Stimulated activated CD4-positive, alpha-beta T cell treated with anti-CD3 and anti-CD28 coated beads, Interleukin-12 subunit alpha, Interleukin-12 subunit beta, amount 100 ng/mL, for 24 hours (primary cell): ENCODE measurements around the gene PHAF1.

ENCODE experiments used
- DNase-seq, 2 experiments: peaks; one replicate each; pipeline ENCODE4 v3.0.0-alpha.2; 2020; ENCODE audit warnings: low read depth in 2 of 2

The PHAF1 gene

DNA sequence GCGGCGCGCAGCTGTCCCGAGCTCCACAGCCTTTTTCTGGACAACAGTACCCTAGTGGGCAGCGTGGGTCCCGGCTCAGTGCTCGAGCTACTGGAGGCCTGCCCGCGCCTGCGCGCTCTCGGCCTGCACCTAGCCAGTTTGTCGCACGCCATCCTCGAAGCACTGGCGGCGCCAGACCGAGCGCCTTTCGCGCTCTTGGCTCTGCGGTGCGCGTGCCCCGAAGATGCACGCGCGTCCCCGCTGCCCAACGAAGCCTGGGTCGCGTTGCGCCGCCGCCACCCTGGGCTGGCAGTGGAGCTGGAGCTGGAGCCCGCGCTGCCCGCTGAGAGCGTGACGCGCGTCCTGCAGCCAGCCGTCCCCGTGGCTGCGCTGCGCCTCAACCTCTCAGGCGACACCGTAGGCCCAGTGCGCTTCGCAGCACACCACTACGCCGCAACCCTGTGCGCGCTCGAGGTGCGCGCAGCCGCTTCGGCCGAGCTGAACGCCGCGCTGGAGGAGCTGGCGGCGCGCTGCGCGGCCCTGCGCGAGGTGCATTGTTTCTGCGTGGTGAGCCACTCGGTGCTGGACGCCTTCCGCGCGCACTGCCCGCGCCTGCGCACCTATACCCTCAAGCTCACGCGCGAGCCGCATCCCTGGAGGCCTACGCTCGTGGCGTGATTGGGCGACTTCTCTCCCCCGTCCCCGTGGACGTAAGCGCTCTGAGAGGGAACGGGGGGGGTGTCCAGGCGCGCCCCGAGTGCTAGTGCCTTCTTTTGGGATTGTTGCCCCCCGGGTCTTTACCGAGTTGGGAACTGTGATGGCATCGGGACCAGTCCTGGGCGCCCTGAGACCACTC is 53.6 kb downstream of the PHAF1 start:
- no peak for DNase-seq

DNA sequence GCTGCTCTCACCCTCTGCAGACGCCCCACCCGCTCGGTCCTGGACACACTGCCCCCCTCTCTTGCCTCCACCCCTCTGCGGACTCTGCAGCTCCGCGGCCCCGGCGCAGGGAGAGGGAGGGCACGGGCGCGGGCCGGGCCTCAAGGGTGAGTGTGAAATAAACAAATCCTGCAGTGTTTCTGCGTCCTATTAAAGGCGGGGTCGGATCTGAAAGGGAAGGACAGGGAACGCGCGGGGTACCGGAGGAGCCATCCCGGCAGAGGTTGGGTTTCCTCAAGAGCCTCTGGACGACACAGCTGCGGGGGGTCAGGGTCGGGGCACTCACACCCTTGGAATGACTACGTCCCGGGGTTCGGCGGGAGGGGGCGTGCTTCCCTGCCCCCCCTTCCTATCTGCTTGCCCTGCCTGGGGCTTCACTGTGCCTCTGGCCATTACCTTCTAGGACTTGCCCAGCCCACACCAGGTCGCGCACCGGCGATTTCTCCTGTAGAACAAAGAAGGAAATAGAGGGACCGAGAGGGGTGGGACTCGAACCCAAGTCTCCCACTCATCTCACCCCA is 54.3 kb downstream of the PHAF1 start:
- no peak for DNase-seq

DNA sequence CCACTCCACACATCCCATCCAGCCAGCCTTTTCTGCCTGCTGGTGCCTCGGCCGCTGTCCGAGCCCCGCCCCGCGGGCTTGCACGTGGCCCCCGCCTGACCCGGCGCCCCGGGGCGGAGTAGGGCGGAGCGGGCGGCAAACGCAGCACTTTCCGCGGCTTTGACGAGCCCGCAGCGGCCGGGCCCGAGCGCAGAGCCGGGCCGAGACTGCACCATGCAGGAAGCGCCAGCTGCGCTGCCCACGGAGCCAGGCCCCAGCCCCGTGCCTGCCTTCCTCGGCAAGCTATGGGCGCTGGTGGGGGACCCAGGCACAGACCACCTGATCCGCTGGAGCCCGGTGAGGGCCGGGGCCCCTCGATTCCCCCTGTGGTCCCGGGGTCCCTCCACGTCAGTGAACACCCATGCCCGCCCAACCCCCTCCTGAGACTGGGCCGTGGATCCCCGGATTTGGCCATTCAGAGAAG is 54.9 kb downstream of the PHAF1 start, which contains the start of gene HSF4:
HSF4 (plus strand) TSS at position 147 of the 463 bp plus-strand sequence; CDS start at position 214, 67 bp downstream.
- DNase-seq: no peak

DNA sequence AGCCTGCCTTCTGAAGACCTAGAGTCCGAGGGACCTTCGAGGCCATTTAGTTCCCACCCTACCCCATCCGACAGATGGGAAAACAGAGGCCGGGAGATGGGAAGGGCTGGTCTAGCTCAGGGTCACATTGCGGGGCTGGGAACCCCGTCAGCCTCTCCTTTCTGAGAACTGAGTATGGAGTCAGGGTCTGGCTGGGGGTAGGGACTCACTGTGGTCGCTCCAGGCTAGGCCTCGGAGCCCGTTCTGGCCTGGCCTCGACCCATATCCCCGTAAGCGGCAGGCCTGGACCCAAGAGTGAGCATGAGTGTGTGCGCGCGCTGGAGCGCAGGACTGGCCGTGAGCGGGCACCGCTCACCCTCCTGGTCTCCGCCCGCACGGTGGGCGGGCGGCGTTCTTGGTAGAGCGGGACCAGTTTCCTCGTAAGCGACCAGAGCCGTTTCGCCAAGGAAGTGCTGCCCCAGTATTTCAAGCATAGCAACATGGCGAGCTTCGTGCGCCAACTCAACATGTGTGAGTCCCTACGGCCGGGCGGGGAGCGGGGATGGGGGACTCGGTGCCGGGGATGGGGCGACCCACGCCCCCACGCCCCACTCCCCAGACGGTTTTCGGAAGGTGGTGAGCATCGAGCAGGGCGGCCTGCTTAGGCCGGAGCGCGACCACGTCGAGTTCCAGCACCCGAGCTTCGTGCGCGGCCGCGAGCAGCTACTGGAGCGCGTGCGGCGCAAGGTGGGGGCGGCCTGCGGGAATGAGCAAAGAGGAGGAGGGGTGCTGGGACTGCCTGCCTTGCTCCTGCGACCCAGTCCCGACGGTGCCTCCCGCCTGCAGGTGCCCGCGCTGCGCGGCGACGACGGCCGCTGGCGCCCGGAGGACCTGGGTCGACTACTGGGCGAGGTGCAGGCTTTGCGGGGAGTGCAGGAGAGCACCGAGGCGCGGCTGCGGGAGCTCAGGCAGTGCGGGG is 55.7 kb downstream of the PHAF1 start:
- no peak for DNase-seq

DNA sequence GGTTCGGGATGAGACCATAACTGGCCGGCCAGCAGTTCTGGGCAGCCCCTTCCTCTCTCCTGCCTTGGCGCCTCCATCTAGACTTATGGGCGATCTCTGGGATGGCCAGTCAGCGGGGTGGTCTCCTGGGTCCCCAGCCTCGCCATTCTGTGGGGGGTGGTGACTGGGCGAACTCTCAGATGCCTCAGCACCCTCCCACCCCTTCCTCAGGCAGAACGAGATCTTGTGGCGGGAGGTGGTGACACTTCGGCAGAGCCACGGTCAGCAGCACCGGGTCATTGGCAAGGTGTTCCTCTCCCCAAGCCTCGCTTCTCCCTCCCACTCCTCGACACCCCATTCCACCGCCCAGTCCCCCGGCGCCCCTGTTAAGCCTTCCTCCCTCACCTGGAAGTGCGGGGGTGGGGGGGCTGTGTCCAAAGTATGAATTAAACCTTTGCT is 56.4 kb downstream of the PHAF1 start:
- DNase-seq: no peak

DNA sequence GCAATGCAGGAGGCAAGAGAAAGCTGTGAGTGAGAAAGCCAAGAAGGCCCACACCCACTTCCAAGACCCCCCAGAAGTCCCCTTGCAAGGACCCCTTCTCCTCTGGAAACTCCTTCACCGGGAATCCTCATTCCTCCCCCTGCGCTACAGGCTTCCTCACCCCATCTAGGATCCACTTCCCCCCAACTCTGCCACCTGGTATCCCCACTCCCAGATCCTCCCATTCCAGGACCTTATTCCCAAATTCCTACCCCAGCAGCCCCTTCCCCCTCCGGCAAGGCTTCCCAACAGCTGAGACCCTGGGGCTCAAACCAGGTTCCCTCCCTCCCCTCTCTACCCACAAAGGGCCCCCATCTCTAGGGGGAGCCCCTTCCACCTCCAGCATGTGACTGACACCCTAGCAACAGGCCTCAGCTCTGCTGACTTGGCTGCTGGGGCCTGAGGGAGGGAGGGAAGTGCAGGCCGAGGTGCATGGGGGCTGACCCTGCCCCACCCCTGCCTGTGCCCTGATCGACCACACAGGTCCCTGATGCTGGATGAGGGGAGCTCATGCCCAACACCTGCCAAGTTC is 56.9 kb downstream of the PHAF1 start:
- no peak for DNase-seq

DNA sequence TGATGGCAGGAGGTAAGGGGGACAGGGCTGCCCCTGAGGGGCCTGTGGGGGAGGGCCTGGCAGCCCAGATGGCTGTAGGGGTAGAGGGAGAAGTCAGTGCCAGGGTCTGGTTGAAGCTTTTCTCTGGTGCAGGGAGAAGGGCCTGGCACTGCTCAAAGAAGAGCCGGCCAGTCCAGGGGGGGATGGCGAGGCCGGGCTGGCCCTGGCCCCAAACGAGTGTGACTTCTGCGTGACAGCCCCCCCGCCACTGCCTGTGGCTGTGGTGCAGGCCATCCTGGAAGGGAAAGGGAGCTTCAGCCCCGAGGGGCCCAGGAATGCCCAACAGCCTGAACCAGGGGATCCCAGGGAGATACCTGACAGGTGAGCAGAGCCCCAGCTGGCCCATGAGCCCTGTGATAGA is 57.8 kb downstream of the PHAF1 start:
- DNase-seq: no peak

DNA sequence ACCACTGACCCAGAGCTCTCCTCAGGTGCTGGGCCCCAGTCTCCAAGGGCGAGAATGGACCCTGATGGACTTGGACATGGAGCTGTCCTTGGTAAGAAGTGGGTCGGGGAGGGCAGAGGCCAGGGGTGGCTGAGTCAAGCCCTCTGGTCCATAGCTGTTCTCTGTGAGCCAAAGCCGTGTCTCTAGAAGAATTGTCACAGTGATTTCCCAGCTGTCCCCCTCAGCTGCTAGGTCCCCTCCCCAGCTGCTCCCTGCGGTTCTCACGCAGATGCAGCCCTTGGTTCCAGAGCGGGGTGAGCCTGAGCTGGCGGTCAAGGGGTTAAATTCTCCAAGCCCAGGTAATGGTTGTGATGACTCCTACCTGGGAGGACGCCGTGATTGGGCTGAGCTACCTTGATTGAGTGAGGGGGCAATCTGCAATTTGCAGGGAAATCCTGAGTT is 59.3 kb downstream of the PHAF1 start:
- no peak for DNase-seq

DNA sequence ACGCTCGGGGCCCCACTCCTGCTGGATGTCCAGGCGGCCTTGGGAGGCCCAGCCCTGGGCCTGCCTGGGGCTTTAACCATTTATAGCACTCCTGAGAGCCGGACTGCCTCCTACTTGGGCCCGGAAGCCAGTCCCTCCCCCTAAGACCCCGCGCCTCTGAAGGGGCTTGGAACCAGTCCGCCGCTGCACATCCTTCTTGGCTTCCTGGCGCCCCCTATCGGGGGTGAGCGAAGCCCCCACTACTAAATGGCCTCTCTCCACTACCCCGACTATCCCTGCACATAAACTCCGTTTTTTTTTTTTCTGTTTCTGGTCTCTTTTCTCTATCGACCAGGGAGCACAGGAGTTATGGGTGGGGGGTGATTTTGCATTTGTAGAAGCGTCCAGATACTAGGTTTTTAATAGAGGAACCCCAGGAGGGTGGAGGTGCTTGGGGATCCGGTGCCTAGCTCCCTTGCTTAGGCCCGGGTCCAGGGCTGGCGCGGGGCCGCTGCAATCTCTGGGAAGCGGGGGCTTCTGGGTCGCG is 60.0 kb downstream of the PHAF1 start:
- no peak for DNase-seq

DNA sequence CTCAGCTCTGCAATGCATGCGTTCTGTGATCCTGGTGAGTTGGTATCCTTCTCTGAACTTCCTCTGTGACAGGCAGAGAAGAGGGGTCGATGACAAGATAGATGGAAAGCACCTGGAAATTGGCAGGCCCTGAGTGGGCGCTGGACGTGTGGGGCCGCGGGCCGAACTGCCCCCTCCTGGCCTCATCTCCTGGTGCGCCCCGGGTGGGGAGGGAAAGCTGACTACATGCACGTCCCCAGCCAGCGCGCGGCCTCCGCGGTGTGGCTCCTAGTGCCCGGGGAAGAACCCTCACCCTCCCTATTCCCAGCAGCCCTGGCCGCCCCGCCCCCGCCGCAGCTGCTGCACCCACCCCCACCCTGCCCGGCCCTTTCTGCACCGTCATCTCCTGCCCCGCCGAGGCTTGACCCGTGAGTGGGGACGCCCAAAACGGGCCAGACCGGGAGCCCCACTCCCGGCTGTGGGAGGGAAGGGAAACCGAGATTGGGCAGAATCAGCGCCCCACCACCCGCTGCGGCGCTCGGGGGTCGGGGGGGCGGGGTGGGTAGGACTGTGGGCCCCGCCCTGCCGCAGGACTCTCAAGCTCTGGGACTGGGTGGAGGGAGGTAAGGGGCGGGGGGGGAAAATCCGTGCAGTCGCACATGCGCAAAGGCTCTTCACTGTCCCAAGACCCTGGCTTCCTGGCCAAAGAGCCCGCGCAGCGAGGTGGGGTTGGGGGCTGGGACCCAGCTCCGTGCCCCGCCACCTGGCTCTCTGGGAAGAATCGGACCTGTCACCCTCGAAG is 60.6 kb downstream of the PHAF1 start, which contains the start of gene NOL3:
NOL3 (plus strand) TSS at position 371 of the 781 bp plus-strand sequence.
- no peak for DNase-seq

DNA sequence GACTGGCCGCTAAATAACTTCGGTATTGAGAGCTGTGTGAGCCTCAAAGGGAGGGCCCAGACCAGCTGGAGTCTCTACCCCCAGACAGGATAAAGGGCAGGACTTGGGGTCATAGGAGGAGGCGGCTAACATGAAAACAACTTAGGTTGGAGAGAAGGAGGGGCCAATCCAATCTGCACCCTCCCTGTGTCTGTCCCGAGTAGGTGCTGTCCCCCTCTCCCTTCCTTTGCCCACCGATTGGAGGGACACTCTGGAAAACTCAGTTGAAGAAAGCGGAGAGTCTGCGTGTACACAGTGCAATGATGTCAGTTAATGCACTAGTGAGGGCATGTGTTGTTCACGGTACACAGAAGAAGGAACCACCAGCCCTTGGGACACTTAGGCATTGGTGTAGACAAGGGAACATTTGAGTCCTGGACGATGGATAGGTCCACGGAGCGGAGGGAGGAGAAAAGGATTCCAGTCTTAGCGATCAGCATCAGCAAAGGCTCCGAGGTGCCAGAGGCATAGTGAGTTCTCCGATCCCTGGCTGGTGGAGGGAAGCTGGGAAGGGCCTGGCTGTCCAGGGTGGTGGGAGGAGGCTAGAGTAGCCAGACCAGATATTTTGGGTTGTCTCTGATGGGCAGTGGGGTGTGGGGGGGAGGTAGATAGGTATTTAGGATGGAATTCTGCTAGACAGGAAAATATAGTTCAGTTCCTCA is 61.4 kb downstream of the PHAF1 start:
- no peak for DNase-seq

DNA sequence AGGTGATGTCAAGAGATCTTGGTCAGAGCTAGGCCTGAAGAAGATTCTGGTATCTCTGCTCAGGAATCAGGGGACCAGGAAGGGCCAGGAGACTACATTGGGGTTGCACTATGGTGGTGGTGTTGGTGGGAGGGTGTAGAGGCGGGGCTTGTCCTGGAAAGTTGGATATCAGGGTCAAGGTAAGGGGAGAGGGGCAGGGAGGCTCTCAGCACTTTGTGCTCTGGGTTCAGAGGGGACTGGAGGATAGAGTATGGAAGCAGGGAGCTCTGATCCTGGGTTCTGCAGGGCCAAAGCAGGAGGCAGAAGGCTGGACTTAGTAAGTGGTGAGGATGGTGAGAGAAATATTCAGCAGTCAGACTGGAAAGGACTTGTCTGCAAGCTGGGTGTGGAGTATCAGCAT is 63.6 kb downstream of the PHAF1 start:
- no peak for DNase-seq

DNA sequence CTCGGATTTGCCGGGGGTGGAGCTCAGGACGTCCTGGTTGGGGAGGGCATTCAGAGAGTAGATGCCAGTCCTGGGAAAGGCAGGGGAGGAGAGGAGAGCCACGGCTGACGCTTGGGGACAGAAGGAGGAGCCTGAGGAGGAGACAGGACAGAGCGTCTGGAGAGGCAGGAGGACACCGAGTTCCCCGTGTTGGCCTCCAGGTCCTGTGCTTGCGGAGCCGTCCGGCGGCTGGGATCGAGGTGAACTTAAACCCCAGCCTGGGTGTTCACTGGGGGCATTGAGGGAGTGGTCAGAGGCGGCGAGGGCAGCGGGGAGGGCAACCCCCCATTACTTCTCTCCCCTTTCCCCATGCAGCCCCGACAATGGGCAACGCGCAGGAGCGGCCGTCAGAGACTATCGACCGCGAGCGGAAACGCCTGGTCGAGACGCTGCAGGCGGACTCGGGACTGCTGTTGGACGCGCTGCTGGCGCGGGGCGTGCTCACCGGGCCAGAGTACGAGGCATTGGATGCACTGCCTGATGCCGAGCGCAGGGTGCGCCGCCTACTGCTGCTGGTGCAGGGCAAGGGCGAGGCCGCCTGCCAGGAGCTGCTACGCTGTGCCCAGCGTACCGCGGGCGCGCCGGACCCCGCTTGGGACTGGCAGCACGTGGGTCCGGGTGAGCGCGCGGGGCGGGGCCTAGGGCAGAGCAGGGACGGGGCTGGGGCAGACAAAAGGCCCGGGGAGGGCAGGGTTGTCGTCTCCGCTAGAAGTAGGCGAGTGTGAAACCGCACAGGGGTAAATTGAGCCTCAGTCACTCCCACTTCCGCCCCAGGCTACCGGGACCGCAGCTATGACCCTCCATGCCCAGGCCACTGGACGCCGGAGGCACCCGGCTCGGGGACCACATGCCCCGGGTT is 64.3 kb downstream of the PHAF1 start:
- no peak for DNase-seq

DNA sequence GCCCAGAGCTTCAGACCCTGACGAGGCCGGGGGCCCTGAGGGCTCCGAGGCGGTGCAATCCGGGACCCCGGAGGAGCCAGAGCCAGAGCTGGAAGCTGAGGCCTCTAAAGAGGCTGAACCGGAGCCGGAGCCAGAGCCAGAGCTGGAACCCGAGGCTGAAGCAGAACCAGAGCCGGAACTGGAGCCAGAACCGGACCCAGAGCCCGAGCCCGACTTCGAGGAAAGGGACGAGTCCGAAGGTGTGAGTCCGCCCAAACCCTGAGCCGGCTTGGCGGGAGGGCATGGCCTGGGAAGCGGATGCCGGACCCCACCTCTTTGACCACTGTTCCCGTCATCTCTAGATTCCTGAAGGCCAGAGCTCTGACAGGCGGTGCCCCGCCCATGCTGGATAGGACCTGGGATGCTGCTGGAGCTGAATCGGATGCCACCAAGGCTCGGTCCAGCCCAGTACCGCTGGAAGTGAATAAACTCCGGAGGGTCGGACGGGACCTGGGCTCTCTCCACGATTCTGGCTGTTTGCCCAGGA is 65.0 kb downstream of the PHAF1 start:
- DNase-seq: no peak

DNA sequence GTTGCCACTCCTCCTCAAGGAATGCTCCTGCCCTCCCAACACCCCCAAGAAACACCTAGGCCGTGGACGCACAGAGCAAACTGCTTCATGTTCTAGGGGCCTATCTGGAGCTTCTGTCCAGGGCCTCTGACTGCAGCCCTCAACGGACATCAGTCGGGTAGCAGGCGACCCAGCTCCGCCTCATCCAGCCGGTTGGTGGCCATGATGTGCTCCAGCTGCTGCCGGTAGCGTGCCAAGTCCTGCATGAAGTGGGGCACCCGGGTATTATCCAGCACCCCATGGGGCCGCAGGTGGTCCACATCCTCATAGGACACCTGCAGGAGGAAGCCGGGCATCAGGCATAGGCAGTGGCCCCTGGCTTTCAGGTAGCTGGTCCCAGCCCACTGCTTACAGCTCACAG is 66.9 kb downstream of the PHAF1 start:
- no peak for DNase-seq

DNA sequence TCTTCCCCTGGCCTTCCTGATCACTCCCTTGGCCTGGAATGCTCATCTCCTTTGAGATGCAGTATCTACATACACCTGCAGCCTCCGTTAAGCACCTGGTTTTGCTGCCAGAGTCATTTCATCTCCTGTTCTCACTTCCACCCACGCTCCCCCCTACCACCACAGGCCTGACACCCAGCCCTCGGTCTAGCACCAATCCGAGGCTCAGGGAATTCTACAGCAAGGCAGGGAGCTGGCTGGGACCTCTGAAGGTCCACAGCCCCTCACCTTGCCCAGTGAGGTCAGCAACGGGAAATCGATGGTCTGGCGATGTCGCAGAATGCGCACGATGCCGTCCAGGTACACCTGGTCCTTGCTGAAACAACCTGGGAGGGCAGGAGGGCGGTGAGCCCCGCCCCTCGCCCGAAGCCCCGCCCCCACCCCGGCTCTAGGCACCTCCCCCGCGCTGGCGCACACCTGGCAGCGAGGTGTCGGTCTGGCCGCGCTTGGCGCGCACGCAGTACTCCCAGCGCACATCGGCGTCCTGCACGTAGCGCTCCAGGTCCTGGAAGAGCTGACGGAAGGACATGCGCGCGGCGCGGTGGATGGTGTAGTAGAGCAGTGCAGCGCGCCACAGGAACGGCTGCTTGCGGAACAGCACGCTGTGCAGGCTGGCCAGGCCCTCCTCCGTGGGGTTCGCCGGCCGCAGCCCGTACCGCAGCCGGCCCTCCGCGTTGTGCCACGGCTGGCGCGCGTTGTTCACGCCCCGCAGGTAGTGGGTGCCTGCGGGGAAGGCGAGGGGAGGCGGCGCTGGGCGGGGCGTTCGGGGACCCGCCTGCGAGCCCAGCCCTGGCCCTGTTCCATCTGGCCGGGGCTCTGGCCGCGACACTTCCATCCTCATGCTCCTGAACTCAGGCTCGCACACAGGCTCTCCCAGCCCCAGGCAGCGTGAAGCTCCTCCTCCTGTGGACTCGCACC is 68.3 kb downstream of the PHAF1 start:
- DNase-seq: no peak

DNA sequence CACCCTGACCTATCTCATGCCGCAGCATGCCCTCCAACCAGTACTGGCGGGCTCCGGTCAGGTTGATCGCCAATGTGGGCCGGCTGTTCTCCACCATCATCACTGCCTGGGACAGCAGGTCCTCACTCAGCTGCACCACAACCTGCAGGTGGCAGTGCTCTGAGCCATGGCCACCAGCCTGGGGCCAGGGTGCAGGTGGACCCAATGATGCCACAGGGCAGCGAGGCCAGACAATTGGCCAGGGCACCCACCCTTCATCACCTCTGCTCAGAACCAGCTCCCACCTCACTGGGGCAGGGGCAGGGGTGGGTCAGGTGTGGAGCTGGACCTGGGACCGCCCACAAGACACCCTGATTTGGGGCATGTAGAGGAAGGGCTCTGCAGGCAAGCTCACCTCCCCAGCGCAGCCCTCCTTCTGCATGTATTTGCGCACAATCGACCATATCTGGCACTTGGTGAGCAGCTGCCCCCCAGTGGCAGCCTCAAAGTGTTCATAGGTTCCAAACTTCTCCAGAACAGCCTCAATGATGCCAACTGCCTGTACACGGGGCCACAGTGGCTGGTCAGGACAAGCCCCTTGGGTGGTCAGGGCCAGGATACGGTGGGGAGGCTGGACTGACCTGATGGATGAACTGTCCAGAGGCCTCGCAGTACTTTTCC is 69.8 kb downstream of the PHAF1 start:
- DNase-seq: no peak
